Kidney epithelial cell (primary cell): ENCODE data around the gene INTS13. TPM values are rescaled to one million over a fixed set of nuclear protein-coding genes. Genes with fewer than 3 reads are reported as not detected.

Source experiments
- DNase-seq: peaks from one replicate; pipeline ENCODE4 v3.0.0-alpha.2; 2010; ENCODE audit warnings: low read depth
- H3K27me3 ChIP-seq: 2 replicates; pipeline ENCODE4 v1.6.0; 2011; ENCODE audit warnings: low read length; ENCODE audit not compliant: control insufficient read depth, insufficient read depth
- H3K36me3 ChIP-seq: 2 replicates; pipeline ENCODE4 v1.5.1; 2011; ENCODE audit warnings: low read length; ENCODE audit not compliant: control insufficient read depth, insufficient read depth
- H3K4me3 ChIP-seq: 2 replicates; pipeline ENCODE4 v1.5.1; 2011; ENCODE audit warnings: low read depth, mild to moderate bottlenecking, control low read depth, low read length
- total RNA-seq: library from RNA; depleted of rRNA; stranded (reverse); fragments of >200 nt; gene quantifications from 2 replicates; pipeline ENCODE4 v1.2.3, GENCODE V29; 2015
- TF ChIP-seq, protein P1 (sequence below): IDR thresholded peaks from 2 replicates; pipeline ENCODE4 v1.5.1; 2011; ENCODE audit warnings: mild to moderate bottlenecking, moderate library complexity, low read length, control low read depth, inconsistent platforms; ENCODE audit not compliant: insufficient read depth, poor library complexity, severe bottlenecking

The INTS13 gene
- total RNA-seq, 1 donor from 2014 or later = 27.3 TPM

DNA sequence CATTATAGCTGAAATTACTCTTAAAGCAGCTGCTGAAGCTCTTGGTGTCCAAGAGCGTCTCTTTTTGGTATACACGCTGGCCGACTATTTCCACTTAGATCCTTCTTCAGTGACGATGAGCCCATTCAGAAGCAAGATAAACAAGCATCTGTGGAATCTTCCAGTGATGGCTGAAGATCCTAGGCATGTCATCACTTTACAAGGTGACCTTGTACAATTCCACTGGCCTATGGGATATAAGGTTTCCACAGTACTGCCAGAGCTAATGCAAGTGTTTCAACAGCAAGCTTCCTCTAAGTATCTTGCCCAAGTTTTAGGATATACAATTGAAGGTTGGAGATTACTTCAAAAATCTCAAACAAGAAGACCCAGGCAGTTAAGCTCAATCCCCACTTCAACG is 47.0 kb downstream of the INTS13 start:
- TF ChIP-seq, protein P1, sequence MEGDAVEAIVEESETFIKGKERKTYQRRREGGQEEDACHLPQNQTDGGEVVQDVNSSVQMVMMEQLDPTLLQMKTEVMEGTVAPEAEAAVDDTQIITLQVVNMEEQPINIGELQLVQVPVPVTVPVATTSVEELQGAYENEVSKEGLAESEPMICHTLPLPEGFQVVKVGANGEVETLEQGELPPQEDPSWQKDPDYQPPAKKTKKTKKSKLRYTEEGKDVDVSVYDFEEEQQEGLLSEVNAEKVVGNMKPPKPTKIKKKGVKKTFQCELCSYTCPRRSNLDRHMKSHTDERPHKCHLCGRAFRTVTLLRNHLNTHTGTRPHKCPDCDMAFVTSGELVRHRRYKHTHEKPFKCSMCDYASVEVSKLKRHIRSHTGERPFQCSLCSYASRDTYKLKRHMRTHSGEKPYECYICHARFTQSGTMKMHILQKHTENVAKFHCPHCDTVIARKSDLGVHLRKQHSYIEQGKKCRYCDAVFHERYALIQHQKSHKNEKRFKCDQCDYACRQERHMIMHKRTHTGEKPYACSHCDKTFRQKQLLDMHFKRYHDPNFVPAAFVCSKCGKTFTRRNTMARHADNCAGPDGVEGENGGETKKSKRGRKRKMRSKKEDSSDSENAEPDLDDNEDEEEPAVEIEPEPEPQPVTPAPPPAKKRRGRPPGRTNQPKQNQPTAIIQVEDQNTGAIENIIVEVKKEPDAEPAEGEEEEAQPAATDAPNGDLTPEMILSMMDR = no peak
- DNase-seq = no peak
- Histone ChIP-seq H3K27me3 (no peaks in the 10 kb centered on the region), H3K4me3 (no peak overlapping the region), H3K36me3 (no peaks in the 10 kb centered on the region)

DNA sequence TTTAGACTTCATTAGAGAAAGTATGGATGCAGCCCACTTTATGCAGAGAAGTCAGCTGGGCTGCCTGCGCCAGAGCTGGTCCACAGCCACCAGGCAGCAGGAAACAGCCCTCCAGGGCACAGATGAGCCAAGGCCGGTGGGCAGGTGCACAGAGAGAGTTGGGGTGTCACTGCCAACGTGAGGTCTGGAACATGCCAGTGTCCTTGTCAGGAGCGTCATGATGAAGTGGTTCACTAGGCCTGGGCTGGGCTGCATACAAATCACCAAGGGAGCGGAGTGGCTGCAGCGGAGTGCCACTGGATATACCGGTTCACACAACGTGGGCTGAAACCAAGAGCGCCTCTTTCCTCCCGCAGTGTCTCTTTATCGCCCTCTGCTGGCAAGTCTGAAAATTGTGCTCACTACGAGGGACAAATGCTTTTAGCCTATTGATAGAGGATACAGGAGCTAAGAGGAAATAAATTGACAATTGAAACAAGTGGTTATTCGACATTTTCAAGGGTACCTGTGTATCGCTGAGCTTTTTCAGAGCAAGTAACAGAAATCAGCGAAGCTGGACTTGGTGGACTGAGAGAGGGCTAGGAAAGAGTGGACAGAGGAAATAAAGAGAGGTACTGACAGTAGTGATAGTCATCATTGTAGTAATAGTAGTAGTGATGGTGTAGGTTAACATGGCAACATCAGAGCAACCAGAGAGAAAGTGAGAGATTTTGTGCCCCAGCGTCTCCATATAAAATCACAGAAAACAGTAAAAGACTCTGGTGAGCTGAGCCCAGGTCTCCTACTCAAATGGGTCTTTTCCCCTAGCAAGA is 52.8 kb downstream of the INTS13 start:
- TF ChIP-seq, protein P1 = peak; percentile 93
- Histone ChIP-seq H3K36me3 (no peaks in the 10 kb centered on the region), H3K4me3 (no peak overlapping the region), H3K27me3 (no peaks in the 10 kb centered on the region)
- DNase-seq = peak; percentile 35

DNA sequence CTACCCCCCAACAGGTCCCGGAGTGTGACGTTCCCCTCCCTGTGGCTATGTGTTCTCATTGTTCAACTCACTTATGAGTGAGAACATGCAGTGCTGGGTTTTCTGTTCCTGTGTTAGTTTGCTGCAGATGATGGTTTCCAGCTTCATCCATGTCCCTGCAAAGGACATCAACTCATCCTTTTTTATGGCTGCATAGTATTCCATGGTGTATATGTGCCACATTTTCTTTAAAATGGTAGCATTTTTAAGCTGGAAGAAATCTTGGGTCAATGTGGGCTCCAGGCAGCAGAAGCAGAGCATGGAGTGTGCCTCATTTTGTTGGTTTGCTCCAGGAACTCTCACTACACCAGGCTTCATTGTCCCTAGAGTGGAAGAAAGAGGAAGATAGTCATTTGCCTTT is 57.2 kb downstream of the INTS13 start:
- TF ChIP-seq, protein P1 = no peak
- Histone ChIP-seq H3K27me3 (no peaks in the 10 kb centered on the region), H3K4me3 (no peak overlapping the region), H3K36me3 (no peaks in the 10 kb centered on the region)
- DNase-seq = no peak

DNA sequence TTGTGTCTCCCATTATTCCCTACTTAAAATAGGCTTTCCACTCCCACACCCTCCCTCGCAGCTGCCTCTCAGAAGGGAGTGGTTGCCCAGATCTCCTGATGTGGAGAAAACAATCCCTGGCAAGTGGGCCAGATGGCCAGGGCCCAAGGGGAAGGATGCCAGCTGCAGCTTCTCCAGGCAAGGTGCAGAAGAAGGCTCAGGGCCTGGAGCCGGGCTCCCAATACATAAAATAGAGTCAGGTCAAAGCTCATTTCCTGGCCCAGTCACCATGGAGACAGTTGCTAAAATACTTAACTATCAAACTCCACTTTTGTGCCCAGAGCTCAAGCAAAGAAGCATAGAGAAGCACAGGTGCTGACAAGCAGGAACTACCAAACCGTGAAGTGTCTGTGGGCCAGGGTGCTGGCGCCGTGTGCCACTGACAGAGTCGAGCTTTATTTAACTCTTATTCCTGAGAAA is 59.1 kb downstream of the INTS13 start:
- TF ChIP-seq, protein P1 = no peak
- Histone ChIP-seq H3K36me3 (no peaks in the 10 kb centered on the region), H3K27me3 (no peaks in the 10 kb centered on the region)

DNA sequence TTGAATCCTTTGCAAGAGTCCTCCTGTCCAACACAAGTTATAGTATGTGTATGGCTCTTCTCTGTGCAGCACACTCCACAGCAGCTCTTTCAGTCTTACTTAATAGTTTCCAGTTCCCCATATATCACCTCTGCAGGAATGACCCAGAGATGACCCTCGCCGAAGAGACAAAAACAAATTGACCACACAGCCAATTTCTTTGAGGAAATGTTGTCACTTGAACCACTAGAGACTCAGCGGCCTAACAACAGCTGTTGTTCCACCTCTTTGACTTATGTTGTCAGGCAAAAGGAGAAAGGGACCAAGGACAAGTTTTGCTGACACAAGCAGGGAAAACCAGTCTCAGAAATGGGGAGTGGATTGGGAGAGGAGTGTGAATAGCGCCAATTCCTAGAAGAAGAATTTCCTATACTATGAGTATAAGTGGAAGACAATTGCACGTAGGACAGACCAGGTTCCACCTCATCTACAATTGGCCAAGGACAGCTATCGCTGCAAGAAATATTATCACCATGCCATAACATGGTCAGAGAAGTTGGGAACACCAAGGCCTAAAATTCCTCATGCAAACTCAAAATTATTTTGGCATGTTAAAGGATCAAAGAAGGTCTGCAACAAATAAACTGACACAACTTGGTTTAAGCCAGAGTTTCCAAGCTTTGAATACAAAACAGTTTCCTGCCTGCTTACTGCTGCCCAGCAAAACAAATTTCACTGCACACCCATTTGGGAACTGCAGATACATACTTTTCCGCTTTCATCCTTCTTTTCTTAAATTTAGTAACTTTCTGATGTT is 63.1 kb downstream of the INTS13 start:
- Histone ChIP-seq H3K27me3 (no peaks in the 10 kb centered on the region), H3K4me3 (no peak overlapping the region), H3K36me3 (no peaks in the 10 kb centered on the region)
- TF ChIP-seq, protein P1 = no peak
- no peak for DNase-seq

More for the DNA sequence above, 59.1 kb downstream of the INTS13 start:
- H3K4me3 ChIP-seq = no peak overlapping the region
- peak; percentile 7 for DNase-seq
